Glomerular visceral epithelial cell (primary cell): ENCODE measurements around the gene RLBP1.

Source experiments
- DNase-seq: peaks from one replicate; pipeline ENCODE4 v3.0.0-alpha.2; 2016; ENCODE audit errors: extremely low spot score

RLBP1 gene

GRCh38 chr15:89178307-89178977 is 42.9 kb downstream of the RLBP1 start:
- no peak for DNase-seq

- peak; percentile 74 for DNase-seq
Measured at GRCh38 chr15:89177633-89178306, 43.6 kb downstream of the RLBP1 start.

GRCh38 chr15:89177116-89177515 is 44.3 kb downstream of the RLBP1 start:
- no peak for DNase-seq

GRCh38 chr15:89175617-89176191 is 45.7 kb downstream of the RLBP1 start:
- DNase-seq, result no peak

- no peak for DNase-seq
Measured at GRCh38 chr15:89174476-89174875, 46.9 kb downstream of the RLBP1 start.

- no peak for DNase-seq
Measured at GRCh38 chr15:89172921-89173320, 48.5 kb downstream of the RLBP1 start.

- peak; percentile 51 for DNase-seq
Measured at GRCh38 chr15:89171136-89172072, 50.0 kb downstream of the RLBP1 start.

- no peak for DNase-seq
Measured at GRCh38 chr15:89170364-89170763, 51.0 kb downstream of the RLBP1 start.

- no peak for DNase-seq
Measured at GRCh38 chr15:89168316-89168833, 53.0 kb downstream of the RLBP1 start.

- DNase-seq, result peak; percentile 73
Measured at GRCh38 chr15:89167267-89168176, 53.9 kb downstream of the RLBP1 start.

- DNase-seq, result no peak
Measured at GRCh38 chr15:89165677-89166076, 55.7 kb downstream of the RLBP1 start.

GRCh38 chr15:89164712-89165211 is 56.6 kb downstream of the RLBP1 start:
- no peak for DNase-seq

GRCh38 chr15:89163271-89164055 is 57.9 kb downstream of the RLBP1 start:
- DNase-seq, result no peak

- DNase-seq, result no peak
Measured at GRCh38 chr15:89161666-89162065, 59.7 kb downstream of the RLBP1 start.
